Nephron (organoid): ENCODE results near the gene SPTBN1.
A peak's percentile ranks its signal among the peaks of the same experiment; 100 is the strongest.

ENCODE experiments used
- H3K27ac Mint-ChIP-seq, 3 experiments: 2 replicates each; pipeline ENCODE4 v1.8.0; 2020; ENCODE audit warnings: mixed read lengths in 3 of 3, mild to moderate bottlenecking in 2 of 3, moderate library complexity in 1 of 3
- H3K27me3 Mint-ChIP-seq: 2 replicates; pipeline ENCODE4 v1.8.0; 2021; ENCODE audit warnings: low read depth, mild to moderate bottlenecking, moderate library complexity, mixed read lengths
- H3K36me3 Mint-ChIP-seq: 2 replicates; pipeline ENCODE4 v1.8.0; 2020; ENCODE audit warnings: low read depth, mixed read lengths
- H3K4me1 Mint-ChIP-seq: 2 replicates; pipeline ENCODE4 v1.8.0; 2020; ENCODE audit warnings: mixed read lengths
- H3K4me3 Mint-ChIP-seq, 3 experiments: 2 replicates each; pipeline ENCODE4 v1.8.0; 2020; ENCODE audit warnings: mild to moderate bottlenecking in 3 of 3, mixed read lengths in 3 of 3, moderate library complexity in 2 of 3
- H3K9me3 Mint-ChIP-seq: 2 replicates; pipeline ENCODE4 v1.8.0; 2020; ENCODE audit warnings: mixed read lengths
- TF ChIP-seq, protein P1 (sequence below), 3 experiments: fragments of 200-600 bp; sonication (generic); IDR thresholded peaks; one replicate each; pipeline ENCODE4 v1.5.0; 2021; ENCODE audit warnings: antibody characterized with exemption in 3 of 3; ENCODE audit not compliant: unreplicated experiment in 3 of 3

The SPTBN1 gene

DNA sequence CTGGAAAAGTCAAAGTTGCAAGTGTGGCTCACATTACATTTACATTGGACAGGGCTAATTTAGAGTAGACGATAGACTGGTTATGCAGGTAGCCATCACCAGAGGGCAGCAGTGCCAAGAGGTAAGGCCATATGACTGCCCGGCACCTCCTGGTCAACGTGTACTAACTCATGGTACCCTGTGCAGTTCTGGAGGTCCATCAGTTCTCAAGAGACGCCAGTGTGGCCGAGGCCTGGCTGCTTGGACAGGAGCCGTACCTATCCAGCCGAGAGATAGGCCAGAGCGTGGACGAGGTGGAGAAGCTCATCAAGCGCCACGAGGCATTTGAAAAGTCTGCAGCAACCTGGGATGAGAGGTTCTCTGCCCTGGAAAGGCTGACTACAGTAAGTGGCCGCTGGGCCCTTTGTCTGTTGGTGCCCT lies 201.5 kb downstream of the SPTBN1 start:
- Mint-ChIP-seq H3K27ac (peak overlapping the region; percentile 65 to 85 (median 82)), H3K36me3 (peaks cover 84% of the 10 kb centered on the region), H3K9me3 (no peaks in the 10 kb centered on the region), H3K4me3 (no peak overlapping the region), H3K4me1 (peaks cover 15% of the 10 kb centered on the region), H3K27me3 (no peaks in the 10 kb centered on the region)
- TF ChIP-seq, protein P1, sequence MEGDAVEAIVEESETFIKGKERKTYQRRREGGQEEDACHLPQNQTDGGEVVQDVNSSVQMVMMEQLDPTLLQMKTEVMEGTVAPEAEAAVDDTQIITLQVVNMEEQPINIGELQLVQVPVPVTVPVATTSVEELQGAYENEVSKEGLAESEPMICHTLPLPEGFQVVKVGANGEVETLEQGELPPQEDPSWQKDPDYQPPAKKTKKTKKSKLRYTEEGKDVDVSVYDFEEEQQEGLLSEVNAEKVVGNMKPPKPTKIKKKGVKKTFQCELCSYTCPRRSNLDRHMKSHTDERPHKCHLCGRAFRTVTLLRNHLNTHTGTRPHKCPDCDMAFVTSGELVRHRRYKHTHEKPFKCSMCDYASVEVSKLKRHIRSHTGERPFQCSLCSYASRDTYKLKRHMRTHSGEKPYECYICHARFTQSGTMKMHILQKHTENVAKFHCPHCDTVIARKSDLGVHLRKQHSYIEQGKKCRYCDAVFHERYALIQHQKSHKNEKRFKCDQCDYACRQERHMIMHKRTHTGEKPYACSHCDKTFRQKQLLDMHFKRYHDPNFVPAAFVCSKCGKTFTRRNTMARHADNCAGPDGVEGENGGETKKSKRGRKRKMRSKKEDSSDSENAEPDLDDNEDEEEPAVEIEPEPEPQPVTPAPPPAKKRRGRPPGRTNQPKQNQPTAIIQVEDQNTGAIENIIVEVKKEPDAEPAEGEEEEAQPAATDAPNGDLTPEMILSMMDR (IDR thresholded peaks at IDR 0.05; ENCODE audit: unreplicated experiment in 3 of 3) = peak; percentile 34 to 51 (median 40)

GRCh38 chr2:54658564-54659071 lies 202.5 kb downstream of the SPTBN1 start:
- TF ChIP-seq, protein P1 (IDR thresholded peaks at IDR 0.05; ENCODE audit: unreplicated experiment in 3 of 3) = no peak
- peak overlapping the region; percentile 29 to 82 (median 42) for H3K27ac Mint-ChIP-seq
- H3K9me3 Mint-ChIP-seq = no peaks in the 10 kb centered on the region
- H3K36me3 Mint-ChIP-seq = peaks cover 85% of the 10 kb centered on the region
- no peak overlapping the region for H3K4me3 Mint-ChIP-seq
- no peaks in the 10 kb centered on the region for H3K27me3 Mint-ChIP-seq
- peaks cover 15% of the 10 kb centered on the region for H3K4me1 Mint-ChIP-seq

DNA sequence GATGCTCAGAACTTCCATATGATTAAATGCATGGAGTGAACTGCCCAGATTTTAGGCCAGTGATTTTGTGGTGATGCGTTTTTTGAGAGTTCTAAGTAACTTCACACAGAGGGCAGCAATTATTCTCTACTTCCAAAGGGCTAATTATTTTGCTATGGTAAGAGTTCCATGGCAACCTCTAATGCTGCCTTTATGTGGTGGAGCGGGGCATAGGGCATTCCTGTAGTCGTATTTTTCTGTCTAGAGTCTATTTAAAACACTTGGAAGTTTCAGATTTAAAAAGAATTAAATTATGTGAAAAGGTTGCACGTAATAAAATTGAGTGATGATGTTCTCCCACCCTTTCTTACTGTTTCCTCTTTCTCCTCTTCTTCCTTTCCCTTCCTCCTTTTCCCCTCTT lies 203.4 kb downstream of the SPTBN1 start:
- no peaks in the 10 kb centered on the region for H3K27me3 Mint-ChIP-seq
- no peak overlapping the region for H3K4me3 Mint-ChIP-seq
- no peaks in the 10 kb centered on the region for H3K9me3 Mint-ChIP-seq
- peaks cover 21% of the 10 kb centered on the region for H3K4me1 Mint-ChIP-seq
- H3K36me3 Mint-ChIP-seq = peaks cover 88% of the 10 kb centered on the region
- TF ChIP-seq, protein P1 (IDR thresholded peaks at IDR 0.05; ENCODE audit: unreplicated experiment in 3 of 3) = no peak
- H3K27ac Mint-ChIP-seq = peak overlapping the region; percentile 36 to 68 (median 58)

DNA sequence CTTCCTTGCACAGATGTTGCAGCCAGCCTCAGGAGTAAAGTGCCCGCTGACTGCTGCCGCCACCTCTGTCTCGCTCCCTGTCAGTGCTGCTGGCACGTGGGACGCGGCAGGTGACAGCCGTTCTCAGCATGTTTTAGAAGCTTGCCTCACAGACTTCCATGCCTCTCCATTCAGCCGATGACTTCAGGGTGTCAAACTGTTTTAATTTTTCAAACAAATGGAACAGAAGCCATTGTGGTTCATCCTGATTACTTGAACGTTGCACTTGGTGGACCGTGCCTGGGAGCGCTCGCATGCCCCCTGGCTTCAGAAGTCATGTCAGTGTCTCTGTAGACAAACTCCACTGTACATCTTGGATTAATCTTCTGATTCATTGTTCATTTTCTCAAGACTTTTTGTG lies 204.6 kb downstream of the SPTBN1 start:
- Mint-ChIP-seq H3K9me3 (no peaks in the 10 kb centered on the region), H3K36me3 (peaks cover 89% of the 10 kb centered on the region), H3K27me3 (no peaks in the 10 kb centered on the region), H3K27ac (peak overlapping the region in 1 of 3 experiments; percentile 36), H3K4me1 (peaks cover 34% of the 10 kb centered on the region), H3K4me3 (no peak overlapping the region)
- TF ChIP-seq, protein P1 (IDR thresholded peaks at IDR 0.05; ENCODE audit: unreplicated experiment in 3 of 3) = no peak

- Mint-ChIP-seq H3K9me3 (no peaks in the 10 kb centered on the region), H3K27ac (peak overlapping the region in 1 of 3 experiments; percentile 97), H3K36me3 (peaks cover 95% of the 10 kb centered on the region), H3K27me3 (no peaks in the 10 kb centered on the region), H3K4me3 (no peak overlapping the region), H3K4me1 (peaks cover 42% of the 10 kb centered on the region)
- TF ChIP-seq, protein P1 (IDR thresholded peaks at IDR 0.05; ENCODE audit: unreplicated experiment in 3 of 3) = no peak
Observed at GRCh38 chr2:54663424-54664030, 207.4 kb downstream of the SPTBN1 start.
